ENCODE results near the gene SUGP2. TPM values are rescaled to one million over a fixed set of nuclear protein-coding genes. Genes with fewer than 3 reads are reported as not detected.

SUGP2 gene
- total and polyA plus RNA-seq, 9 of the 15 experiments (the other 6 are each of a cell fraction or from before 2014, with no cell fraction given) = 13.1 to 101 (median 63.1) TPM

DNA sequence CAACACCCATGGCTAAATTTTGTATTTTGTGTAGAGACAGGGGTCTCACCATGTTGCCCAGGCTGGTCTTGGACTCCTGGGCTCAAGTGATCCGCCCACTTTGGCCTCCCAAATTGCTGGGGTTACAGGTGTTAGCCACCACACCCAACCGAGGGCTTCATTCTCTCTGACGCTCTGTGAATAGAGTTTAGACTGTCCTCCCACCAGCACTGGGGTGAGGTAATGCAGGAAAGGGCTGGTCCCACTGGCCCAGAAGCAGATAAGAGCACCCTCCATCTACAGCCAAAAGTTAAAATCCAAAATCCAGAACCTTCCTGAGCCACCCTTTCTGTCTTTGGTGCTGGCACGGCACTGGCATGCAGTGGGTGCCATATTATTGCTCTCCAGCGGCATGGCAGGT is 60.5 kb downstream of the SUGP2 start:
- H3K4me3 ChIP-seq = no peak overlapping the region
- H3K79me2 ChIP-seq (ENCODE audit: control insufficient read depth, insufficient read depth, low read length) = no peaks in the 10 kb centered on the region
- in situ Hi-C loops (cut with MboI) = no loop called here
- ChIA-PET CTCF (ENCODE audit: low intra/inter-chr PET ratio) (no interaction called here), POLR2A (interaction anchor here (0.6 to 1.5 kb wide), 2 partner anchors 15 to 54 kb away, joined by 3 to 4 read pairs; partner anchors contain the start of genes COPE and DDX49)
- no peaks in the 10 kb centered on the region for H3K9me3 ChIP-seq (replicated peaks; ENCODE audit: control insufficient read depth, insufficient read depth, low read depth, low read length)
- no peaks in the 10 kb centered on the region for H4K20me1 ChIP-seq (replicated peaks; ENCODE audit: control insufficient read depth, insufficient read depth, low read length)
- no peaks in the 10 kb centered on the region for H3K9me1 ChIP-seq (ENCODE audit: control insufficient read depth, insufficient read depth, low read length)
- H3K36me3 ChIP-seq (ENCODE audit: control insufficient read depth, insufficient read depth, low read length) = no peaks in the 10 kb centered on the region
- intact Hi-C loops (cut with micrococcal nuclease) = no loop called here
- H3K4me2 ChIP-seq (ENCODE audit: insufficient read depth, low read length) = no peak overlapping the region
- no peaks in the 10 kb centered on the region for H3K27me3 ChIP-seq (ENCODE audit: control insufficient read depth in 2 of 2, insufficient read depth in 2 of 2, low read length in 2 of 2)
- BruUV-seq (replicated peaks) = no TSS peak
- no peak overlapping the region for H2AFZ ChIP-seq (ENCODE audit: low read depth, low read length)
- 50% methylated on average over 5 of the region's 5 CpGs for WGBS (ENCODE audit: insufficient coverage, low coverage, missing lambda C conversion rate)
- 0 out of 2 replicates have a peak, but pooled peaks have one; percentile 18 for TF ChIP-seq JUND (IDR thresholded peaks at IDR 0.05; ENCODE audit: borderline replicate concordance, low read depth, low read length)
- TF ChIP-seq JUND (tag; IDR thresholded peaks at IDR 0.05; ENCODE audit: borderline replicate concordance, low read depth, low read length) = no peak
- no peak for TF ChIP-seq NFE2L1 (tag; IDR thresholded peaks at IDR 0.05; ENCODE audit: borderline replicate concordance, low read depth)
- TF ChIP-seq PHF20 (IDR thresholded peaks at IDR 0.05; ENCODE audit: partially characterized antibody) = no peak
- TF ChIP-seq, protein P1, sequence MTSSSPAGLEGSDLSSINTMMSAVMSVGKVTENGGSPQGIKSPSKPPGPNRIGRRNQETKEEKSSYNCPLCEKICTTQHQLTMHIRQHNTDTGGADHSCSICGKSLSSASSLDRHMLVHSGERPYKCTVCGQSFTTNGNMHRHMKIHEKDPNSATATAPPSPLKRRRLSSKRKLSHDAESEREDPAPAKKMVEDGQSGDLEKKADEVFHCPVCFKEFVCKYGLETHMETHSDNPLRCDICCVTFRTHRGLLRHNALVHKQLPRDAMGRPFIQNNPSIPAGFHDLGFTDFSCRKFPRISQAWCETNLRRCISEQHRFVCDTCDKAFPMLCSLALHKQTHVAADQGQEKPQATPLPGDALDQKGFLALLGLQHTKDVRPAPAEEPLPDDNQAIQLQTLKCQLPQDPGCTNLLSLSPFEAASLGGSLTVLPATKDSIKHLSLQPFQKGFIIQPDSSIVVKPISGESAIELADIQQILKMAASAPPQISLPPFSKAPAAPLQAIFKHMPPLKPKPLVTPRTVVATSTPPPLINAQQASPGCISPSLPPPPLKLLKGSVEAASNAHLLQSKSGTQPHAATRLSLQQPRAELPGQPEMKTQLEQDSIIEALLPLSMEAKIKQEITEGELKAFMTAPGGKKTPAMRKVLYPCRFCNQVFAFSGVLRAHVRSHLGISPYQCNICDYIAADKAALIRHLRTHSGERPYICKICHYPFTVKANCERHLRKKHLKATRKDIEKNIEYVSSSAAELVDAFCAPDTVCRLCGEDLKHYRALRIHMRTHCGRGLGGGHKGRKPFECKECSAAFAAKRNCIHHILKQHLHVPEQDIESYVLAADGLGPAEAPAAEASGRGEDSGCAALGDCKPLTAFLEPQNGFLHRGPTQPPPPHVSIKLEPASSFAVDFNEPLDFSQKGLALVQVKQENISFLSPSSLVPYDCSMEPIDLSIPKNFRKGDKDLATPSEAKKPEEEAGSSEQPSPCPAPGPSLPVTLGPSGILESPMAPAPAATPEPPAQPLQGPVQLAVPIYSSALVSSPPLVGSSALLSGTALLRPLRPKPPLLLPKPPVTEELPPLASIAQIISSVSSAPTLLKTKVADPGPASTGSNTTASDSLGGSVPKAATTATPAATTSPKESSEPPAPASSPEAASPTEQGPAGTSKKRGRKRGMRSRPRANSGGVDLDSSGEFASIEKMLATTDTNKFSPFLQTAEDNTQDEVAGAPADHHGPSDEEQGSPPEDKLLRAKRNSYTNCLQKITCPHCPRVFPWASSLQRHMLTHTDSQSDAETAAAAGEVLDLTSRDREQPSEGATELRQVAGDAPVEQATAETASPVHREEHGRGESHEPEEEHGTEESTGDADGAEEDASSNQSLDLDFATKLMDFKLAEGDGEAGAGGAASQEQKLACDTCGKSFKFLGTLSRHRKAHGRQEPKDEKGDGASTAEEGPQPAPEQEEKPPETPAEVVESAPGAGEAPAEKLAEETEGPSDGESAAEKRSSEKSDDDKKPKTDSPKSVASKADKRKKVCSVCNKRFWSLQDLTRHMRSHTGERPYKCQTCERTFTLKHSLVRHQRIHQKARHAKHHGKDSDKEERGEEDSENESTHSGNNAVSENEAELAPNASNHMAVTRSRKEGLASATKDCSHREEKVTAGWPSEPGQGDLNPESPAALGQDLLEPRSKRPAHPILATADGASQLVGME (CRISPR knock-in tag; IDR thresholded peaks at IDR 0.05) = no peak
- TF ChIP-seq DDX20 (tag; IDR thresholded peaks at IDR 0.05; ENCODE audit: low read depth) = no peak
- peak; percentile 19; the same call in 1 of the 2 replicates for TF ChIP-seq ATF7 (IDR thresholded peaks at IDR 0.05)
- TF ChIP-seq MYBL2 (IDR thresholded peaks at IDR 0.05; ENCODE audit: low read depth) = no peak
- TF ChIP-seq MYBL2 (CRISPR knock-in tag; IDR thresholded peaks at IDR 0.05; ENCODE audit: borderline replicate concordance) = no peak
- TF ChIP-seq, protein P2, sequence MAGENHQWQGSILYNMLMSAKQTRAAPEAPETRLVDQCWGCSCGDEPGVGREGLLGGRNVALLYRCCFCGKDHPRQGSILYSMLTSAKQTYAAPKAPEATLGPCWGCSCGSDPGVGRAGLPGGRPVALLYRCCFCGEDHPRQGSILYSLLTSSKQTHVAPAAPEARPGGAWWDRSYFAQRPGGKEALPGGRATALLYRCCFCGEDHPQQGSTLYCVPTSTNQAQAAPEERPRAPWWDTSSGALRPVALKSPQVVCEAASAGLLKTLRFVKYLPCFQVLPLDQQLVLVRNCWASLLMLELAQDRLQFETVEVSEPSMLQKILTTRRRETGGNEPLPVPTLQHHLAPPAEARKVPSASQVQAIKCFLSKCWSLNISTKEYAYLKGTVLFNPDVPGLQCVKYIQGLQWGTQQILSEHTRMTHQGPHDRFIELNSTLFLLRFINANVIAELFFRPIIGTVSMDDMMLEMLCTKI (IDR thresholded peaks at IDR 0.05; ENCODE audit: partially characterized antibody) = no peak
- TF ChIP-seq RCOR1 (IDR thresholded peaks at IDR 0.05; ENCODE audit: borderline replicate concordance in 1 of 2, low read depth in 2 of 2, low read length in 2 of 2) = 0 out of 4 replicates have a peak, but pooled peaks of 1 of the 2 experiments have one; percentile 23
- no peak for TF ChIP-seq ZNF431 (CRISPR knock-in tag; IDR thresholded peaks at IDR 0.05)
- H3K4me1 ChIP-seq (replicated peaks in 1 of 2; ENCODE audit: control insufficient read depth in 2 of 2, insufficient read depth in 2 of 2, low read length in 2 of 2) = peaks cover 6 to 12% of the 10 kb centered on the region in 2 experiments
- H3K27ac ChIP-seq (ENCODE audit: extremely low read depth, low read depth, low read length) = no peak overlapping the region
- no peak for FAIRE-seq
- no peak for DNase-seq (ENCODE audit: extremely low read depth in 1 of 4, low spot score in 3 of 4)
- ATAC-seq = peak; percentile 48
- no peak overlapping the region for H3K9ac ChIP-seq (ENCODE audit: insufficient read depth in 1 of 2, low read depth in 2 of 2, low read length in 2 of 2)

Data from K562 (cell line).